Stimulated activated CD8-positive, alpha-beta memory T cell treated with anti-CD3 and anti-CD28 coated beads, Interleukin-12 subunit alpha, Interleukin-12 subunit beta, amount 100 ng/mL, for 4 hours (primary cell): ENCODE measurements around the gene MTMR3.
"Not testable (repeated sequence)": the region's sequence is repeated elsewhere in the genome, so short reads cannot be mapped to it uniquely, and the experiment has no call there.

Source experiments
- DNase-seq: peaks from one replicate; pipeline ENCODE4 v3.0.0-alpha.2; 2020; ENCODE audit warnings: low read depth

Gene MTMR3

GRCh38 chr22:29883045-29883774 lies at the start of gene MTMR3:
Gene MTMR3 (plus strand): TSS chr22:29883174. CDS start chr22:29971060, 87,886 bp downstream.
- DNase-seq = peak; percentile 90

GRCh38 chr22:29833392-29833965 lies 49.5 kb upstream of the MTMR3 start:
- no peak for DNase-seq

- no peak for DNase-seq
Measured at GRCh38 chr22:29834046-29834445, 48.9 kb upstream of the MTMR3 start.

- DNase-seq = not testable (repeated sequence)
Measured at GRCh38 chr22:29836791-29837370, 46.1 kb upstream of the MTMR3 start.

- peak; percentile 98 for DNase-seq
Measured at GRCh38 chr22:29837741-29838598, 45.0 kb upstream of the MTMR3 start, which contains the start of gene ASCC2. Gene ASCC2 (minus strand): TSS chr22:29838274. CDS start chr22:29832325, 5,949 bp downstream.

GRCh38 chr22:29838599-29838956 lies 44.4 kb upstream of the MTMR3 start:
- no peak for DNase-seq

GRCh38 chr22:29839039-29839438 lies 43.9 kb upstream of the MTMR3 start:
- no peak for DNase-seq

GRCh38 chr22:29840498-29840897 lies 42.5 kb upstream of the MTMR3 start:
- DNase-seq = no peak

- DNase-seq = no peak
Measured at GRCh38 chr22:29842172-29842571, 40.8 kb upstream of the MTMR3 start.

- no peak for DNase-seq
Measured at GRCh38 chr22:29842740-29843139, 40.2 kb upstream of the MTMR3 start.

GRCh38 chr22:29846290-29846689 lies 36.7 kb upstream of the MTMR3 start:
- DNase-seq = no peak

GRCh38 chr22:29848111-29848510 lies 34.9 kb upstream of the MTMR3 start:
- DNase-seq = no peak

GRCh38 chr22:29854432-29854831 lies 28.5 kb upstream of the MTMR3 start:
- no peak for DNase-seq

- DNase-seq = no peak
Measured at GRCh38 chr22:29855611-29856181, 27.3 kb upstream of the MTMR3 start.

- no peak for DNase-seq
Measured at GRCh38 chr22:29856496-29856895, 26.5 kb upstream of the MTMR3 start.

GRCh38 chr22:29859030-29859429 lies 23.9 kb upstream of the MTMR3 start:
- DNase-seq = not testable (repeated sequence)

- no peak for DNase-seq
Measured at GRCh38 chr22:29860006-29860766, 22.8 kb upstream of the MTMR3 start.

- DNase-seq = no peak
Measured at GRCh38 chr22:29861672-29862297, 21.2 kb upstream of the MTMR3 start.

- DNase-seq = not testable (repeated sequence)
Measured at GRCh38 chr22:29865572-29865971, 17.4 kb upstream of the MTMR3 start.

- no peak for DNase-seq
Measured at GRCh38 chr22:29867260-29867659, 15.7 kb upstream of the MTMR3 start.

GRCh38 chr22:29867851-29868250 lies 15.1 kb upstream of the MTMR3 start:
- DNase-seq = no peak
